Measurements from ENCODE around the gene PBX3.

- TF ChIP-seq POLR2AphosphoS5 (IDR thresholded peaks at IDR 0.05) = no peak
- TF ChIP-seq CTCF (IDR thresholded peaks at IDR 0.05 in 8 of 11, conservative IDR thresholded peaks at IDR 0.05 in 3 of 11) = no peak
Measured at GRCh38 chr9:125910286-125910685, 163.1 kb downstream of the PBX3 start.
